ENCODE results near the gene MRPS24.

Gene MRPS24

GRCh38 chr7:43876241-43876640 is 6.9 kb upstream of the MRPS24 start:
- TF ChIP-seq POLR2A (IDR thresholded peaks at IDR 0.05; ENCODE audit: low read depth, low read length) (no peak), TAF1 (IDR thresholded peaks at IDR 0.05; ENCODE audit: borderline replicate concordance, low read depth, low read length) (no peak), POLR2AphosphoS5 (IDR thresholded peaks at IDR 0.05; ENCODE audit: low read depth, low read length) (no peak)
- no peak for DNase-seq (ENCODE audit: insufficient read length)
- no peak for FAIRE-seq

DNA sequence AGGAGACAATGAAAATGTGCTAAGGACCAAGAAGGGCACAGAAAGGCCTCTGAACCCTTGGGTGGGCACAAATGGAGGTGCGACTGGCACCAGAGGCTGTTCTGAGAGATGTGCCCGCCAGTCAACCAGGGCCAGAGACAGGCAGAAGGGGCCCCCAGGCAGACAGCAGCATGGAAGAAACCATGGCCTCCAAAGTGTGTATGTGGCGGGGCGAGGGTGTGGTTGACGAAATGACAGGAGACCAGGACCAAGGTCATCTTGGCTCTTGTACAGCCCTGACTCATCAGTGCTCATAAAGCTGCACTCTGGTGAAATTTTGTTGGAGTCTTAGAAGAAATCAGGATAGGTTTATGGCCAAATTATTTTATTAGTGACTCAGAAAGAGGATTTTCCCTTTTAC is 4.0 kb upstream of the MRPS24 start:
- no peak for DNase-seq (ENCODE audit: insufficient read length)
- TF ChIP-seq TAF1 (IDR thresholded peaks at IDR 0.05; ENCODE audit: borderline replicate concordance, low read depth, low read length) (no peak), POLR2AphosphoS5 (IDR thresholded peaks at IDR 0.05; ENCODE audit: low read depth, low read length) (no peak), POLR2A (IDR thresholded peaks at IDR 0.05; ENCODE audit: low read depth, low read length) (no peak)
- FAIRE-seq = no peak

DNA sequence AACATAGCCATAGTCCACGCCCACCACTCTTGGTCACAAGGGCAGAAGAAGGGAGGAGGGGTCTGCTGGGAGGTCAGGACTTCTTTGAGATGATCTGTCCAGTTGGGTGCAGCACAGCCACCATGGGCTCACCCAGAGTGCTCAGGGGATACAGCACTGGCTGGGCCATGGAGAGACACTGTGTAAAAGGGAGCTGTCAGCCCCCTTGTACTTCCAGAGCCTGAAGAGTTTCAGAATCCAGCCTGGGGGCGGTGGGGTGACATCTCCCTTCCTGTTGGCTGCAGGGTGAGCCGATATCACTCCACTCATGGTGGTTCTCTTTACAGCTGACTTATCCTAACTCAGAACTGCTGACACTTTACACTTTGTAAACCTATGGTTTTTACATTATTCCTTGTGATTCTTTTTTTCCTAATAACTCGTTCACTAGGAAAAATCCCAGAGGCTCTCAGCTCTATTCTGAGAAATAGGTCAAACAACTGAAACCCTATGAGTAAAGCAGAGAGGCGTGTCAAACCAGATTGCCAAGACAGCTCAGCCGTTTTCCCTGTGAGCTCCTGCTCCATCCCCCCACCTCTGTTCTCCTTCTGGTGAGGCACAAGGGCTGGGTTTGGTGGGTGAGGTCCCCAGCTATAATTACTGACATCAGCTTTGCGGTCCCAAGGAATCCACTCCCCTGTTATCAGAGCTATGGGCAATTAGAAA is 3.2 kb upstream of the MRPS24 start:
- TF ChIP-seq TAF1 (IDR thresholded peaks at IDR 0.05; ENCODE audit: borderline replicate concordance, low read depth, low read length) = no peak
- TF ChIP-seq POLR2AphosphoS5 (IDR thresholded peaks at IDR 0.05; ENCODE audit: low read depth, low read length) = no peak
- no peak for TF ChIP-seq POLR2A (IDR thresholded peaks at IDR 0.05; ENCODE audit: low read depth, low read length)
- no peak for DNase-seq (ENCODE audit: insufficient read length)
- no peak for FAIRE-seq

GRCh38 chr7:43871064-43871463 is 1.7 kb upstream of the MRPS24 start:
- TF ChIP-seq POLR2A (IDR thresholded peaks at IDR 0.05; ENCODE audit: low read depth, low read length) (no peak), TAF1 (IDR thresholded peaks at IDR 0.05; ENCODE audit: borderline replicate concordance, low read depth, low read length) (no peak), POLR2AphosphoS5 (IDR thresholded peaks at IDR 0.05; ENCODE audit: low read depth, low read length) (no peak)
- DNase-seq (ENCODE audit: insufficient read length) (no peak), FAIRE-seq (no peak)

GRCh38 chr7:43870316-43870715 is 999 bp upstream of the MRPS24 start:
- FAIRE-seq (no peak), DNase-seq (ENCODE audit: insufficient read length) (no peak)
- TF ChIP-seq TAF1 (IDR thresholded peaks at IDR 0.05; ENCODE audit: borderline replicate concordance, low read depth, low read length) = no peak
- TF ChIP-seq POLR2AphosphoS5 (IDR thresholded peaks at IDR 0.05; ENCODE audit: low read depth, low read length) = no peak
- TF ChIP-seq POLR2A (IDR thresholded peaks at IDR 0.05; ENCODE audit: low read depth, low read length) = no peak

GRCh38 chr7:43869867-43870240 is 537 bp upstream of the MRPS24 start:
- TF ChIP-seq POLR2AphosphoS5 (IDR thresholded peaks at IDR 0.05; ENCODE audit: low read depth, low read length) (no peak), POLR2A (IDR thresholded peaks at IDR 0.05; ENCODE audit: low read depth, low read length) (no peak), TAF1 (IDR thresholded peaks at IDR 0.05; ENCODE audit: borderline replicate concordance, low read depth, low read length) (no peak)
- DNase-seq (ENCODE audit: insufficient read length) (no peak), FAIRE-seq (no peak)

GRCh38 chr7:43868681-43869005 is 674 bp downstream of the MRPS24 start:
- FAIRE-seq (no peak), DNase-seq (ENCODE audit: insufficient read length) (no peak)
- TF ChIP-seq POLR2A (IDR thresholded peaks at IDR 0.05; ENCODE audit: low read depth, low read length) (no peak), TAF1 (IDR thresholded peaks at IDR 0.05; ENCODE audit: borderline replicate concordance, low read depth, low read length) (no peak), POLR2AphosphoS5 (IDR thresholded peaks at IDR 0.05; ENCODE audit: low read depth, low read length) (no peak)

DNA sequence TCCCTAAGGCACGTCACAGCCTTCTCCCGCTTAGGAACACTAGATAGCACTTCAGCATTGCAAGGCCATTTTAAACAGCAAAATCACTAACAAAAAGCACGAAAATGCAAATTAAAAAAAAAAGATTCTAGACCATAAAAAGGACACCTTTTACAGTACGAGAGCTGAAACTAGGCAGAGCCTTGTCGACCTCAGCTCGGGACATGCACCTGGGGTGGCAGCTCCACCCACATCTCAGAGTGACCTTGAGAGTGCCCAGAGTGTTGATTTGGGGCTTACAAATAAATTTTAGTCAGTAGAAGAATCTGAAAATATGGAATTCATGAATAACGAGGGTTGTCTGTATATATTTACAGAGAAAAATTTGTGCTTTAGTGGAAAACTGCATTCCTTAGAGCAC is 1.1 kb downstream of the MRPS24 start:
- no peak for TF ChIP-seq TAF1 (IDR thresholded peaks at IDR 0.05; ENCODE audit: borderline replicate concordance, low read depth, low read length)
- no peak for TF ChIP-seq POLR2AphosphoS5 (IDR thresholded peaks at IDR 0.05; ENCODE audit: low read depth, low read length)
- no peak for TF ChIP-seq POLR2A (IDR thresholded peaks at IDR 0.05; ENCODE audit: low read depth, low read length)
- DNase-seq (ENCODE audit: insufficient read length) (no peak), FAIRE-seq (no peak)

- TF ChIP-seq TAF1 (IDR thresholded peaks at IDR 0.05; ENCODE audit: borderline replicate concordance, low read depth, low read length) (no peak), POLR2AphosphoS5 (IDR thresholded peaks at IDR 0.05; ENCODE audit: low read depth, low read length) (no peak), POLR2A (IDR thresholded peaks at IDR 0.05; ENCODE audit: low read depth, low read length) (no peak)
- FAIRE-seq = no peak
Measured at GRCh38 chr7:43865277-43865676, 4.0 kb downstream of the MRPS24 start.

DNA sequence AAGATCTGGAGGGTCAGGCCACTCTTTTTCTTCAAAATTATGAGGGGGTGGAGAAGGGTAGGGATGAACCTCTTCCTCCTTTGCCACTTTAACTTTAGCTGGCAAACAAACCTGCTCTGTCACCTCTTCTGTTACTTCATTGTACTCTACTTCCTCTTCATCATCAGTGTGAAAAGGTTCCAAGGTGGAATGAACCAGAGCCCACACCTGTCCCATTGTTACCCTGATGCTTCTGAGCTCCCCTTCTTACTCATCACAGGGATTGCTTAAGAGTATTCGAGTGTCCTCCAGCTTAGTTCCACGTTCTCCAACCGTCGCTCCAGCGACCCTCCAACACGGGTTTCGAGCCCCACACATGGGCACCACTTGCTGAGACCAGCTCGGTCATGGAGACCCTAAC is 5.2 kb downstream of the MRPS24 start:
- TF ChIP-seq POLR2AphosphoS5 (IDR thresholded peaks at IDR 0.05; ENCODE audit: low read depth, low read length) (no peak), TAF1 (IDR thresholded peaks at IDR 0.05; ENCODE audit: borderline replicate concordance, low read depth, low read length) (no peak), POLR2A (IDR thresholded peaks at IDR 0.05; ENCODE audit: low read depth, low read length) (no peak)
- no peak for FAIRE-seq
- no peak for DNase-seq (ENCODE audit: insufficient read length)

More at GRCh38 chr7:43865277-43865676, 4.0 kb downstream of the MRPS24 start:
- no peak for DNase-seq (ENCODE audit: insufficient read length)

GRCh38 chr7:43856996-43857395 is 12.3 kb downstream of the MRPS24 start:
- DNase-seq (ENCODE audit: insufficient read length) (no peak), FAIRE-seq (no peak)
- TF ChIP-seq POLR2AphosphoS5 (IDR thresholded peaks at IDR 0.05; ENCODE audit: low read depth, low read length) = no peak
- no peak for TF ChIP-seq POLR2A (IDR thresholded peaks at IDR 0.05; ENCODE audit: low read depth, low read length)
- TF ChIP-seq TAF1 (IDR thresholded peaks at IDR 0.05; ENCODE audit: borderline replicate concordance, low read depth, low read length) = no peak

DNA sequence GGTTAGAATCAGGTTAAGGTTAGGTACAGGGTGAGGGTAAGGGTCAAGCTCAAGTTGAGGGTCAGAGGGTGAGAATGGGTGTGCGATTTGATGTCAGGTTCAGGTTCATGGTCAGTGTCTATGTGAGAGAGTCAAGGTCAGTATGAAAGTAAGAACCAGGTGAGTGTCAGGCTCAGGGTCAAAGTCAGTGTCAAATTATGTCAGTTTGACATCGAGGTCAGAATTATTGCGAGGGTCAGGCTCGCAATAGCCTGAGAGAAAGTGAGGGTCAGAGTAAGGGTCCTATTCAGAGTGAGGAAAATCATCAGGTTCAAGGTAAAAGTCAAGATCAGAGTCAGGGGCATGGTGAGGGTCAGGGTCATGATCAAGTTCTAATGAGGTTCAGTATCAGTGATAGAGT is 13.0 kb downstream of the MRPS24 start:
- TF ChIP-seq POLR2A (IDR thresholded peaks at IDR 0.05; ENCODE audit: low read depth, low read length) (no peak), TAF1 (IDR thresholded peaks at IDR 0.05; ENCODE audit: borderline replicate concordance, low read depth, low read length) (no peak), POLR2AphosphoS5 (IDR thresholded peaks at IDR 0.05; ENCODE audit: low read depth, low read length) (no peak)
- DNase-seq (ENCODE audit: insufficient read length) (no peak), FAIRE-seq (no peak)

Data from GM12892 (cell line).